Mucosa of descending colon (tissue), 3 donors: ENCODE data around the gene LCAT. TPM values are rescaled to one million over a fixed set of nuclear protein-coding genes. Genes with fewer than 3 reads are reported as not detected.
"Not testable (repeated sequence)": the region's sequence is repeated elsewhere in the genome, so short reads cannot be mapped to it uniquely, and the experiment has no call there.

Experiments
- ATAC-seq: fragments of 200-7000 bp; cut with Tn5 transposase; one replicate; pipeline ENCODE4 v1.9.1; 2020; ENCODE audit warnings: mild to moderate bottlenecking, moderate library complexity
- DNase-seq, 3 donors: peaks; one replicate each; pipeline ENCODE4 v3.0.0-alpha.2; 2020
- H3K36me3 ChIP-seq: fragments of 200-600 bp; one replicate; pipeline ENCODE4 v1.8.0; 2021; ENCODE audit warnings: low read depth, mild to moderate bottlenecking
- H3K4me1 ChIP-seq: fragments of 200-600 bp; one replicate; pipeline ENCODE4 v1.8.0; 2021; ENCODE audit warnings: low read depth, mild to moderate bottlenecking
- H3K4me3 ChIP-seq: fragments of 200-600 bp; one replicate; pipeline ENCODE4 v1.8.0; 2021; ENCODE audit warnings: mild to moderate bottlenecking
- H3K9me3 ChIP-seq: fragments of 200-600 bp; one replicate; pipeline ENCODE4 v1.8.0; 2021; ENCODE audit warnings: mild to moderate bottlenecking
- CTCF ChIP-seq: fragments of 200-600 bp; IDR thresholded peaks from one replicate; pipeline ENCODE4 v1.8.0; 2022; ENCODE audit warnings: antibody characterized with exemption, mild to moderate bottlenecking
- intact Hi-C, 2 donors: fragments of 100-400 bp; cut with DNase I in 1 of 2; cut with micrococcal nuclease in 1 of 2; formaldehyde crosslinking; loops; one replicate each; pipeline versions ENCODE4 v1.11.0 to v1.11.1; 2022; cut with DNase I, micrococcal nuclease
- total RNA-seq, 3 donors: library from RNA; stranded (reverse); fragmentation: NEBNext Ultra II Directional in 2 of 3; extraction: Animal tissue kit (Norgen Biotek cat#: 25700) in 2 of 3; gene quantifications; one replicate each; pipeline versions ENCODE4 v1.2.1 to v1.2.4, GENCODE V29; 2021 to 2023
- donor health status: DM: no; HTN: no; CAD: no; lungs with moderate emphysema.
- donor health status: DM: no; HTN: no; CAD: no.
- donor health status: DM: no; HTN: yes; CAD: no.

Gene LCAT
- total RNA-seq, 3 donors from 2014 or later: 2.2 to 20.3 (median 9.4) TPM

- no peaks in the 10 kb centered on the region for H3K9me3 ChIP-seq
- no peaks in the 10 kb centered on the region for H3K36me3 ChIP-seq
- no peak for DNase-seq
- intact Hi-C loops: no loop called here
- TF ChIP-seq CTCF: no peak
- no peak for ATAC-seq
- no peaks in the 10 kb centered on the region for H3K4me1 ChIP-seq
- H3K4me3 ChIP-seq: no peak overlapping the region
These were observed 26.6 kb downstream of the LCAT start for GRCh38 chr16:67917140-67917851.

- ATAC-seq: peak; percentile 89
- peak; percentile 56 to 71 (median 59) for DNase-seq
- Histone ChIP-seq H3K36me3 (no peaks in the 10 kb centered on the region), H3K4me1 (no peaks in the 10 kb centered on the region), H3K9me3 (no peaks in the 10 kb centered on the region), H3K4me3 (no peak overlapping the region)
- TF ChIP-seq CTCF: no peak
- intact Hi-C loops: no loop called here
These were observed 27.8 kb downstream of the LCAT start for GRCh38 chr16:67915831-67916723.

GRCh38 chr16:67915496-67915769, 28.5 kb downstream of the LCAT start:
- H3K4me3 ChIP-seq, intact Hi-C loops, DNase-seq, H3K9me3 ChIP-seq, H3K36me3 ChIP-seq, ATAC-seq, H3K4me1 ChIP-seq: not testable (repeated sequence)

GRCh38 chr16:67914758-67915495, 29.0 kb downstream of the LCAT start:
- DNase-seq (no peak), ATAC-seq (no peak)
- Histone ChIP-seq H3K36me3 (no peaks in the 10 kb centered on the region), H3K4me3 (no peak overlapping the region), H3K4me1 (no peaks in the 10 kb centered on the region), H3K9me3 (no peaks in the 10 kb centered on the region)
- intact Hi-C loops: no loop called here
- no peak for TF ChIP-seq CTCF

GRCh38 chr16:67910158-67910557, 33.8 kb downstream of the LCAT start:
- Histone ChIP-seq H3K9me3 (no peaks in the 10 kb centered on the region), H3K36me3 (no peaks in the 10 kb centered on the region), H3K4me3 (no peak overlapping the region), H3K4me1 (no peaks in the 10 kb centered on the region)
- intact Hi-C loops: no loop called here
- DNase-seq: no peak
- no peak for TF ChIP-seq CTCF
- peak; percentile 18 for ATAC-seq
